Osteocyte (in vitro differentiated cells): ENCODE measurements around the gene PLGLB2. TPM values are rescaled to one million over a fixed set of nuclear protein-coding genes. Genes with fewer than 3 reads are reported as not detected.
"Not testable (repeated sequence)": the region's sequence is repeated elsewhere in the genome, so short reads cannot be mapped to it uniquely, and the experiment has no call there.

ENCODE experiments used
- DNase-seq: peaks from one replicate; pipeline ENCODE4 v3.0.0; 2021; ENCODE audit warnings: mixed read lengths; ENCODE audit not compliant: unreplicated experiment; ENCODE audit errors: extremely low spot score
- H3K27ac Mint-ChIP-seq: one replicate; pipeline ENCODE4 v1.8.0; 2021; ENCODE audit warnings: mild to moderate bottlenecking, mixed read lengths; ENCODE audit not compliant: unreplicated experiment
- H3K27me3 Mint-ChIP-seq: one replicate; pipeline ENCODE4 v1.8.0; 2021; ENCODE audit warnings: mixed read lengths; ENCODE audit not compliant: unreplicated experiment
- H3K36me3 Mint-ChIP-seq: one replicate; pipeline ENCODE4 v1.8.0; 2021; ENCODE audit warnings: mixed read lengths; ENCODE audit not compliant: unreplicated experiment
- H3K4me1 Mint-ChIP-seq: one replicate; pipeline ENCODE4 v1.8.0; 2021; ENCODE audit warnings: mixed read lengths; ENCODE audit not compliant: unreplicated experiment
- H3K4me3 Mint-ChIP-seq: one replicate; pipeline ENCODE4 v1.8.0; 2021; ENCODE audit warnings: mild to moderate bottlenecking, moderate library complexity, mixed read lengths; ENCODE audit not compliant: unreplicated experiment
- H3K9me3 Mint-ChIP-seq: one replicate; pipeline ENCODE4 v1.8.0; 2021; ENCODE audit warnings: mixed read lengths; ENCODE audit not compliant: unreplicated experiment
- long read RNA-seq: library from polyadenylated mRNA; unstranded; transcript quantifications from one replicate; pipeline ENCODE4 v2.0.0, GENCODE V29; 2021
- total RNA-seq: library from RNA; stranded (reverse); gene quantifications from 2 replicates; pipeline ENCODE4 v1.2.1, GENCODE V29; 2021

The PLGLB2 gene
- total RNA-seq: 5.9 and 7.0 TPM in 2 replicates
- long read RNA-seq: 0 reads

- H3K9me3 Mint-ChIP-seq, H3K36me3 Mint-ChIP-seq, H3K27me3 Mint-ChIP-seq, DNase-seq, H3K4me3 Mint-ChIP-seq, H3K27ac Mint-ChIP-seq, H3K4me1 Mint-ChIP-seq: not testable (repeated sequence)
Measured at GRCh38 chr2:87747791-87748190, at the start of gene PLGLB2. PLGLB2 (plus strand) TSS chr2:87748087; CDS start chr2:87748154, 67 bp downstream.

GRCh38 chr2:87704572-87705323, 43.1 kb upstream of the PLGLB2 start:
- not testable (repeated sequence) for H3K4me3 Mint-ChIP-seq, H3K27me3 Mint-ChIP-seq, H3K4me1 Mint-ChIP-seq, H3K36me3 Mint-ChIP-seq, H3K9me3 Mint-ChIP-seq, H3K27ac Mint-ChIP-seq, DNase-seq

- H3K27ac Mint-ChIP-seq, DNase-seq, H3K4me1 Mint-ChIP-seq, H3K9me3 Mint-ChIP-seq, H3K36me3 Mint-ChIP-seq, H3K4me3 Mint-ChIP-seq, H3K27me3 Mint-ChIP-seq: not testable (repeated sequence)
Measured at GRCh38 chr2:87708368-87708767, 39.5 kb upstream of the PLGLB2 start.

GRCh38 chr2:87727940-87728599, 19.8 kb upstream of the PLGLB2 start:
- H3K4me3 Mint-ChIP-seq, H3K4me1 Mint-ChIP-seq, H3K27ac Mint-ChIP-seq, H3K9me3 Mint-ChIP-seq, H3K27me3 Mint-ChIP-seq, DNase-seq, H3K36me3 Mint-ChIP-seq: not testable (repeated sequence)

- not testable (repeated sequence) for H3K9me3 Mint-ChIP-seq, H3K4me3 Mint-ChIP-seq, DNase-seq, H3K4me1 Mint-ChIP-seq, H3K36me3 Mint-ChIP-seq, H3K27ac Mint-ChIP-seq, H3K27me3 Mint-ChIP-seq
Measured at GRCh38 chr2:87740928-87741327, 7.0 kb upstream of the PLGLB2 start.

- DNase-seq, H3K36me3 Mint-ChIP-seq, H3K27ac Mint-ChIP-seq, H3K27me3 Mint-ChIP-seq, H3K4me1 Mint-ChIP-seq, H3K9me3 Mint-ChIP-seq, H3K4me3 Mint-ChIP-seq: not testable (repeated sequence)
Measured at GRCh38 chr2:87742393-87743108, 5.3 kb upstream of the PLGLB2 start.

- not testable (repeated sequence) for H3K4me3 Mint-ChIP-seq, DNase-seq, H3K27ac Mint-ChIP-seq, H3K27me3 Mint-ChIP-seq, H3K4me1 Mint-ChIP-seq, H3K9me3 Mint-ChIP-seq, H3K36me3 Mint-ChIP-seq
Measured at GRCh38 chr2:87743638-87744037, 4.2 kb upstream of the PLGLB2 start.

GRCh38 chr2:87745353-87745951, 2.4 kb upstream of the PLGLB2 start:
- H3K9me3 Mint-ChIP-seq, H3K4me3 Mint-ChIP-seq, DNase-seq, H3K27me3 Mint-ChIP-seq, H3K4me1 Mint-ChIP-seq, H3K36me3 Mint-ChIP-seq, H3K27ac Mint-ChIP-seq: not testable (repeated sequence)

- H3K27me3 Mint-ChIP-seq, H3K4me1 Mint-ChIP-seq, H3K27ac Mint-ChIP-seq, DNase-seq, H3K36me3 Mint-ChIP-seq, H3K9me3 Mint-ChIP-seq, H3K4me3 Mint-ChIP-seq: not testable (repeated sequence)
Measured at GRCh38 chr2:87748524-87748923, 637 bp downstream of the PLGLB2 start.

GRCh38 chr2:87750560-87750959, 2.7 kb downstream of the PLGLB2 start:
- H3K9me3 Mint-ChIP-seq, H3K4me1 Mint-ChIP-seq, H3K36me3 Mint-ChIP-seq, H3K27me3 Mint-ChIP-seq, DNase-seq, H3K27ac Mint-ChIP-seq, H3K4me3 Mint-ChIP-seq: not testable (repeated sequence)

GRCh38 chr2:87754759-87755158, 6.9 kb downstream of the PLGLB2 start:
- H3K27me3 Mint-ChIP-seq, H3K4me1 Mint-ChIP-seq, H3K9me3 Mint-ChIP-seq, H3K27ac Mint-ChIP-seq, DNase-seq, H3K4me3 Mint-ChIP-seq, H3K36me3 Mint-ChIP-seq: not testable (repeated sequence)
